Activated CD8-positive, alpha-beta memory T cell treated with anti-CD3 and anti-CD28 coated beads, Interleukin-2, amount 50 U/mL, for 24 hours (primary cell): Measurements from ENCODE around the gene SEC24A.
"Not testable (repeated sequence)": the region's sequence is repeated elsewhere in the genome, so short reads cannot be mapped to it uniquely, and the experiment has no call there.

Experiments
- DNase-seq: peaks from one replicate; pipeline ENCODE4 v3.0.0-alpha.2; 2020; ENCODE audit errors: extremely low read depth

The SEC24A gene

GRCh38 chr5:134650660-134651059, 2.1 kb downstream of the SEC24A start:
- not testable (repeated sequence) for DNase-seq

GRCh38 chr5:134651531-134651930, 2.9 kb downstream of the SEC24A start:
- no peak for DNase-seq

- no peak for DNase-seq
These were observed 8.1 kb downstream of the SEC24A start for GRCh38 chr5:134656690-134657089.

DNA sequence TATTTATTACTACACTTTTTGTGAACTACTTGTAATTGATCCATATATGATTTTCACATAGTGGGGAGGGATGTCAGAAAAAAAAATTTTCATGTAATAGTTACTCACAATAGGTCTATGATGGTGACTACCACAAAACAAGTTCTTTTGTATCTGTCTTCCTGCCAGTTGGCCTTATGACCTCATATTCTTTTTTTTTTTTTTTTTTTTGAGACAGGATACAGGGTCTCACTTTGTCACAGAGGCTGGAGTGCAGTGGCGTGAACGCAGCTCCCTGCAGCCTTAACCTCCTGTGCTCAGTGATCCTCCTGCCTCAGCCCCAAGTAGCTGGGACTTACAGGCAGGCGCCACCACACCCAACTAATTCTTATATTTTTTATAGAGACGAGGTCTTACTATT, 10.9 kb downstream of the SEC24A start:
- DNase-seq = no peak

- no peak for DNase-seq
These were observed 11.3 kb downstream of the SEC24A start for GRCh38 chr5:134659922-134660321.

DNA sequence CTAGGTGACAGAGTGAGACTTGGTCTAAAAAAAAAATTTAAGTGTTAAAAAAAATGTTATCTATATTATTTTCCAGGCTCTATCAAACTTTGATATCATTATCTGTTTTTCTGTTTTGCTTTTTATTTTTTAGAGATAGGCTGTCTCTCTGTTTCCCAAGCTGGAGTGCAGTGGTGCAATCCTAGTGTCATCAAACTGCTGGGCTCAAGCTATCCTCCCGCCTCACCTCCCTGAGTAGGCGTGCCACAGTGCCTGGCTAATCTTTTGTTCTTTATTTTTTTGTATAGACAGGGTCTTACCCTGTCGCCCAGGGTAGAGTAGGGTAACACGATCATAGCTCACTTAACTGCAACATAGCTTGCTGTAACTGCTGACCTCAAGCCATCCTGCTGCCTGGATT, 14.4 kb downstream of the SEC24A start:
- no peak for DNase-seq

DNA sequence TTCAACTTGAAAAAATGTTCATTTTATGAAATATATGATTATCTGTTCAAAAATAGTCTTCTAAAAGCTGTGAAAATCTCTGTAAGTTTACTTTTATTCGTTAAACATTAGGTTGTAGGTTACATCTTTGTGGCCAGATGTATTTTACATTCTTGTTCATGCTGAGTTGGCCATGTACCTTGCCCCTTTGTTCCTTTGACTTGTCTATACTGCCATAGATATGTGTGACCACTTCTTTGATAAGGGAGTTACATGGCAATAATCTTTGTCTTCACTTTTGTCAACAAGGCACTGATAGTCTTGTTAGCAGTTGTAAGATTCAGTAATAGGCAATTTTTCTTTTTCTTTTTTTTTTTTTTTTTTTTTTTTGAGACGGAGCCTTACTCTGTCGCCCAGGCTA, 15.9 kb downstream of the SEC24A start:
- DNase-seq = no peak

GRCh38 chr5:134673546-134673945, 25.0 kb downstream of the SEC24A start:
- DNase-seq = not testable (repeated sequence)

DNA sequence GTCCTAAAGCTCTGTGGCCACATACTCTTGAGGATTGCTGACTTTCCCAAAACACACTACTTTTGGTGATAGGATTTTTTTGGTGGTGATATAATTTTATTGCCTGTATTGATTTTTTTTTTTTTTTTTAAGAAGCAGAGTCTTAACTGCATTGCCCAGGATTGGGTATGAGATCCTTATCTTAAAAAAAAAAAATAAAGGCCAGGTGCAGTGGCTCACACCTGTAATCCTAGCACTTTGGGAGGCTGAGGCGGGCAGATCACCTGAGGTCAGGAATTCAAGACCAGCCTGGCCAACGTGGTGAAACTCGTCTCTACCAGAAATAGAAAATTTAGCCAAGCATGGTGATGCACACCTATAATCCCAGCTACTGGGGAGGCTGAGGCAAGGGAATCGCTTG, 28.8 kb downstream of the SEC24A start:
- DNase-seq = not testable (repeated sequence)

GRCh38 chr5:134690144-134690543, 41.6 kb downstream of the SEC24A start:
- not testable (repeated sequence) for DNase-seq

DNA sequence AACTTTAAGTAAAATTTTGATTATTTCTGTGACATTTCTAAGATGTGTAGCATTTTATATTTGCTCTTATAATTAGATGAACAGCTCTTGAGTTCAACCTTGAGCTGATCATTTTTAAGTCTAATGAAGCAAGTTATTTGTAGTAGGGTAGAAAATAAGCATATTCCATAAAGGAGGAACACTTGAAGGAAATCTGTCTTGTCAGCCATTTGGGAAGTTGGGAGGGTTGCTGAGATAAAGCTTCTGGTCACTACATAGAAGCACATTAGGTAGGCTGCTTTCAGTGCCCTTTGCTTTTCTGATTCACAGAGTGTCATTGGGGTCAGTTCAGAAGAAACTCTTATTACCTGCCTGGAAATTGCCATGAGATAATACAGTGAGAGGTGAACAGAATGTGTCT, 44.1 kb downstream of the SEC24A start:
- no peak for DNase-seq

GRCh38 chr5:134708301-134708700, 59.7 kb downstream of the SEC24A start:
- no peak for DNase-seq

DNA sequence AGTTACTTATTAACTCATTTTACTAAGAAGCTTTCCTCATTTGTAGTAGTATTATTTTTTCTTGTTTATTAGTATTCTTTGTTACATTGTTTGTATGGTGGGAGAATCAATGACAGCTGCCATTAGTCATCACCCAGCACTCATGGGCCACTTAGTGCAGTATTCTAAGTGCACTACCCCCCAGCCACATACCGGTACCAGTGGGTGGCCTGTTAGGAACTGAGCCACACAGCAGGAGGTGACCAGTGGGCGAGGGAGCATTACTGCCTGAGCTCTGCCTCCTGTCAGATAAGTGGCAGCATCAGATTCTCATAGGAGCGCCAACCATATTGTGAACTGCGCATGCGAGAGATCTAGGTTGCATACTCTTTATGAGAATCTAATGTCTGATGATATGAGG, 65.5 kb downstream of the SEC24A start:
- no peak for DNase-seq

GRCh38 chr5:134714541-134714940, 66.0 kb downstream of the SEC24A start:
- DNase-seq = no peak

DNA sequence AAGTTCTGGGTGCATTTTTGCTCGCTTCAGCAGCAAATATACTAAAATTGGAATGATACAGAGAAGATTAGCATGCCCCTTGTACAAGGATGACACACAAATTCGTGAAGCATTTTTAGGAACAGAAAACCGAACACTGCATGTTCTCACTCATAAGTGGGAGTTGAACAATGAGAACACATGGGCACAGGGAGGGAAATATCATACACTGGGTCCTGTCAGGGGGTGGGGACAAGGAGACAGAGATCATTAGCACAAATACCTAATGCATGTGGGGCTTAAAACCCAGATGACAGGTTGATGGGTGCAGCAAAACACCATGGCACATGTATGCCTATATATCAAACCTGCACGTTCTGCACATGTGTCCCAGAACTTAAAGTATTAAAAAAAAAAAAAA, 66.9 kb downstream of the SEC24A start:
- DNase-seq = not testable (repeated sequence)

DNA sequence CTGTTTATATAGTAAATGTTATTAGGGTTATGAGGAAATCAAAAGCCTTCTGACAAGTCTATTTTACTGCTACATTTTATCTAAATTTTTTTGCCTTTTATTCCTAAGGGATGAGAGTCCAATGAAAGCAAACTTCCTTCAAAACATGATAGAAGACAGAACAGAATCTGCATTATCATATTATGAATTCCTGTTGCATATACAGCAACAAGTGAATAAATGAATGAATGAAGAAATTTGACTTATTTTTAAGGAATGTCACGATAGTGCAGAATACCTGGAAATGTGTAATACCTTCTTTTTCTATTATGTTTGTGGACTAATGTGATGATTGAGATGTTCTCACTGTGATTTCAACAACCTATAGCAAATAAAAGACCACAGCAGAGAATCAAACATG, 76.3 kb downstream of the SEC24A start:
- no peak for DNase-seq

- no peak for DNase-seq
These were observed 84.2 kb downstream of the SEC24A start for GRCh38 chr5:134732819-134733218.

DNA sequence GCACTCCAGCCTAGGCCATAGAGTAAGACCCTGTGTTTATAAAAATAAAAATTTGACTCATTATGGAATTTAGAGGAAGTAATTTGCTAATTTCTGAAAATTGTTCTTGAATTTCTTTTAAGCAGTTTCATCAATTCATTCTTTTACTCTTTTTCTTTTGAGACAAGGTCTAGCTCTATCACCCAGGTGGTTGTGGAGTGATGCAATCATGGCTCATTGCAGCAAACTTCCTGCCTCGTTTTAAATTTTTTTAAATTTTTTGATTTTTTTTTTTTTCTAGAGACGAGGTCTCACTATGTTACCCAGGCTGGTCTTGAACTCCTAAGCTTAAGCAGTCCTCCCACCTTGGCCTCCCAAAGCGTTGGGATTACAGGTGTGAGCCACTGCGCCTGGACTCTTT, 86.7 kb downstream of the SEC24A start:
- no peak for DNase-seq

GRCh38 chr5:134736173-134736812, 87.7 kb downstream of the SEC24A start:
- no peak for DNase-seq

- peak; percentile 92 for DNase-seq
These were observed 89.8 kb downstream of the SEC24A start, which contains the start of gene CAMLG for GRCh38 chr5:134738133-134738962. CAMLG (plus strand) TSS chr5:134738548; CDS start chr5:134738621, 73 bp downstream.

DNA sequence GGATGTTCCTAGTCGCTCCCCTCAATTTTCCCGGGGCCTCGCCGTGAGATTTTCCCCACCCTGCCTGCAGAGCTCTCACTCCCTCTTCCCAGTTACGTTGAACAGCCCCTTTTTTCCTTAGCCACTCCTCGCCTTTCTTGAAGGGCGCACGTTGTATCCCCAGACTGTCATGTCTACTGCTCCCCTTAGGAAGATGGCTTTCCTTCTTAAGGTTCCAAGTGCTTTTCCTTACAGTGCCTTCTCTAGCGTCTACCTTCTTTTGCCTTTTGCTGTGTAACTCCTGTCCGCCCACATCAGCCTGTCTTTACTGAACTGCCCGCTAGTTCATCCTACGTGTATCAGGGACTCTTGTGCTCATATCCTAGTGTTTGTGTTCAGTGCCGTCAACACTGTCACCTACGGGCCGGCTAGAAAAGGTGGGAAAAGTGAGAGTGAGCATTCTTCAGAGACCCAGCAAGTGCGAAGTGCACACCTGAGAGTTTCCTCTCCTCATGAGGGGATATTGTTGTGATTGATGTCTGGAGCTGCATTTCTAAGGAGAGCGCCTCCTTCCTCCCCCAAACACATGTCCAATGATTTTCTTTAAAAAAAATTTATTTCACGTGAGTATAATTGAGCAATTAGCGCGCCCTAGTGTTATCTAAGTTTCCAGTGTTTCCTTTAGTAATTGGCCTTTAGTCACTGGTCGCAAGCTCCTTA, 90.5 kb downstream of the SEC24A start:
- no peak for DNase-seq

- DNase-seq = no peak
These were observed 92.5 kb downstream of the SEC24A start for GRCh38 chr5:134741052-134741451.

- no peak for DNase-seq
These were observed 93.5 kb downstream of the SEC24A start for GRCh38 chr5:134742134-134742533.
